SK-N-SH (cell line): ENCODE measurements around the gene TUSC7.
A peak's percentile ranks its signal among the peaks of the same experiment; 100 is the strongest.

Source experiments
- CHD2 ChIP-seq: fragments of 150-350 bp; IDR thresholded peaks from 2 replicates; pipeline ENCODE4 v1.6.1; 2018; ENCODE audit warnings: low read length; ENCODE audit not compliant: partially characterized antibody
- CTCF ChIP-seq: fragments of 200-600 bp; sonication (generic); IDR thresholded peaks from 2 replicates; pipeline ENCODE4 v1.6.1; 2017; ENCODE audit warnings: antibody characterized with exemption, mild to moderate bottlenecking, moderate library complexity
- EP300 ChIP-seq, 2 experiments: IDR thresholded peaks; 2 replicates each; pipeline versions ENCODE4 v1.4.0 to v1.6.1; 2012; ENCODE audit warnings: borderline replicate concordance in 1 of 2, low read depth in 1 of 2, low read length in 1 of 2
- EZH2phosphoT487 ChIP-seq: fragments of 200-600 bp; sonication (generic); IDR thresholded peaks from 2 replicates; pipeline ENCODE4 v1.6.1; 2017; ENCODE audit warnings: low read depth, mixed run types, mild to moderate bottlenecking, antibody characterized with exemption, moderate library complexity, borderline replicate concordance
- FOXJ3 ChIP-seq: sonication (generic); formaldehyde crosslinking; IDR thresholded peaks from 2 replicates; pipeline ENCODE4 v1.5.1; 2020; ENCODE audit warnings: mild to moderate bottlenecking, missing genetic modification reagents
- GABPA ChIP-seq: IDR thresholded peaks from 2 replicates; pipeline ENCODE4 v1.4.0; 2012; ENCODE audit warnings: low read depth, mild to moderate bottlenecking
- GATA2 ChIP-seq: sonication (generic); formaldehyde crosslinking; IDR thresholded peaks from 2 replicates; pipeline ENCODE4 v1.5.0; 2020; ENCODE audit warnings: mild to moderate bottlenecking, missing genetic modification reagents
- MAX ChIP-seq: IDR thresholded peaks from 2 replicates; pipeline ENCODE4 v1.4.0; 2012; ENCODE audit warnings: low read depth
- PBX3 ChIP-seq: IDR thresholded peaks from 2 replicates; pipeline ENCODE4; 2012
- POLR2AphosphoS5 ChIP-seq: IDR thresholded peaks from 2 replicates; pipeline ENCODE4 v1.6.1; 2012; ENCODE audit warnings: low read depth, low read length
- RAD21 ChIP-seq: IDR thresholded peaks from 2 replicates; pipeline ENCODE4 v1.6.1; 2012; ENCODE audit warnings: mild to moderate bottlenecking, low read length

GRCh38 chr3:116741467-116741866 lies 31.9 kb downstream of the TUSC7 start:
- TF ChIP-seq CTCF (no peak), EP300 (IDR thresholded peaks at IDR 0.05; ENCODE audit: borderline replicate concordance in 1 of 2, low read depth in 1 of 2, low read length in 1 of 2) (no peak), CHD2 (no peak), GABPA (no peak), MAX (no peak), RAD21 (no peak), EZH2phosphoT487 (no peak), FOXJ3 (CRISPR knock-in tag) (no peak), PBX3 (no peak), POLR2AphosphoS5 (no peak), GATA2 (CRISPR knock-in tag) (peak; percentile 86)
